ENCODE measurements around the gene HOXC9. TPM values are rescaled to one million over a fixed set of nuclear protein-coding genes. Genes with fewer than 3 reads are reported as not detected.

HOXC9 gene
- polyA plus RNA-seq, 1 of the 3 experiments (the other 2 are of a cell fraction): 1.9 TPM

GRCh38 chr12:53969588-53970259, 30.2 kb upstream of the HOXC9 start:
- CTCF ChIA-PET: interaction anchor here (0.6 to 12.7 kb wide), 5 partner anchors 18 to 247 kb away, joined by 3 to 134 read pairs (median 4); partner anchors contain the start of gene HOXC10

GRCh38 chr12:53970451-53970850, 29.5 kb upstream of the HOXC9 start:
- peaks cover 0 to 2% of the 10 kb centered on the region in 2 experiments; a peak in 1 of 4 replicates for H3K4me1 ChIP-seq (ENCODE audit: control insufficient read depth in 1 of 2, insufficient read depth in 2 of 2, low read depth in 1 of 2, low read length in 1 of 2)
- no peak for DNase-seq
- no peak for TF ChIP-seq EZH2phosphoT487 (IDR thresholded peaks at IDR 0.05; ENCODE audit: borderline replicate concordance, low read depth)
- TF ChIP-seq ELF1 (IDR thresholded peaks at IDR 0.05): no peak
- TF ChIP-seq USF2 (IDR thresholded peaks at IDR 0.05; ENCODE audit: borderline replicate concordance, low read depth, low read length): no peak
- TF ChIP-seq SIN3A (IDR thresholded peaks at IDR 0.05; ENCODE audit: borderline replicate concordance, low read depth, low read length): no peak
- TF ChIP-seq TCF12 (IDR thresholded peaks at IDR 0.05): no peak
- TF ChIP-seq FOXJ3 (CRISPR knock-in tag; IDR thresholded peaks at IDR 0.05): no peak
- no peak for TF ChIP-seq RCOR1 (IDR thresholded peaks at IDR 0.05; ENCODE audit: low read length)
- TF ChIP-seq RFX5 (IDR thresholded peaks at IDR 0.05; ENCODE audit: low read length): no peak
- POLR2A ChIA-PET: no interaction called here
- no peak overlapping the region for H3K27ac ChIP-seq (ENCODE audit: low read depth in 2 of 2, low read length in 1 of 2)
- no peaks in the 10 kb centered on the region for H3K36me3 ChIP-seq (replicated peaks in 1 of 2; ENCODE audit: control insufficient read depth in 1 of 2, insufficient read depth in 2 of 2, low read length in 1 of 2)
- H3K27me3 ChIP-seq (ENCODE audit: insufficient read depth): peaks cover 100% of the 10 kb centered on the region
- peaks cover 3% of the 10 kb centered on the region for H3F3A ChIP-seq (replicated peaks; ENCODE audit: insufficient read depth)
- WGBS (ENCODE audit: low lambda C conversion rate): 17% methylated on average over 4 of the region's 4 CpGs
- CTCF ChIA-PET: interaction anchor here (0.6 to 12.7 kb wide), 4 partner anchors 18 to 246 kb away, joined by 3 to 134 read pairs (median 4); partner anchors contain the start of gene HOXC10
- H3K4me3 ChIP-seq (ENCODE audit: low read depth in 2 of 2, low read length in 1 of 2): no peak overlapping the region
- no peak overlapping the region for H2AFZ ChIP-seq (ENCODE audit: low read depth)
- 0 out of 2 replicates have a peak, but pooled peaks cover 6% of the 10 kb centered on the region for H4K20me1 ChIP-seq (ENCODE audit: insufficient read depth)
- H3K9me2 ChIP-seq: no peaks in the 10 kb centered on the region
- H3K79me2 ChIP-seq (ENCODE audit: insufficient read depth): no peaks in the 10 kb centered on the region
- H3K9me3 ChIP-seq: no peaks in the 10 kb centered on the region
- no peak overlapping the region for H3K4me2 ChIP-seq
- H3K9ac ChIP-seq: no peak overlapping the region

More at GRCh38 chr12:53969588-53970259, 30.2 kb upstream of the HOXC9 start:
- POLR2A ChIA-PET: no interaction called here
- H3K4me2 ChIP-seq: no peak overlapping the region
- WGBS (ENCODE audit: low lambda C conversion rate): 23% methylated on average over 10 of the region's 12 CpGs
- TF ChIP-seq POLR2AphosphoS5 (IDR thresholded peaks at IDR 0.05; ENCODE audit: low read depth, low read length) (no peak), TEAD4 (IDR thresholded peaks at IDR 0.05; ENCODE audit: borderline replicate concordance, insufficient read depth) (no peak), GATA2 (CRISPR knock-in tag; IDR thresholded peaks at IDR 0.05) (no peak), ELF1 (IDR thresholded peaks at IDR 0.05) (no peak), GABPA (IDR thresholded peaks at IDR 0.05; ENCODE audit: low read depth) (no peak), RFX5 (IDR thresholded peaks at IDR 0.05; ENCODE audit: low read length) (no peak), USF2 (IDR thresholded peaks at IDR 0.05; ENCODE audit: borderline replicate concordance, low read depth, low read length) (no peak)
- TF ChIP-seq, protein P1, sequence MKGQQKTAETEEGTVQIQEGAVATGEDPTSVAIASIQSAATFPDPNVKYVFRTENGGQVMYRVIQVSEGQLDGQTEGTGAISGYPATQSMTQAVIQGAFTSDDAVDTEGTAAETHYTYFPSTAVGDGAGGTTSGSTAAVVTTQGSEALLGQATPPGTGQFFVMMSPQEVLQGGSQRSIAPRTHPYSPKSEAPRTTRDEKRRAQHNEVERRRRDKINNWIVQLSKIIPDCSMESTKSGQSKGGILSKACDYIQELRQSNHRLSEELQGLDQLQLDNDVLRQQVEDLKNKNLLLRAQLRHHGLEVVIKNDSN (IDR thresholded peaks at IDR 0.05; ENCODE audit: borderline replicate concordance, low read depth): no peak
- TF ChIP-seq, protein P2, sequence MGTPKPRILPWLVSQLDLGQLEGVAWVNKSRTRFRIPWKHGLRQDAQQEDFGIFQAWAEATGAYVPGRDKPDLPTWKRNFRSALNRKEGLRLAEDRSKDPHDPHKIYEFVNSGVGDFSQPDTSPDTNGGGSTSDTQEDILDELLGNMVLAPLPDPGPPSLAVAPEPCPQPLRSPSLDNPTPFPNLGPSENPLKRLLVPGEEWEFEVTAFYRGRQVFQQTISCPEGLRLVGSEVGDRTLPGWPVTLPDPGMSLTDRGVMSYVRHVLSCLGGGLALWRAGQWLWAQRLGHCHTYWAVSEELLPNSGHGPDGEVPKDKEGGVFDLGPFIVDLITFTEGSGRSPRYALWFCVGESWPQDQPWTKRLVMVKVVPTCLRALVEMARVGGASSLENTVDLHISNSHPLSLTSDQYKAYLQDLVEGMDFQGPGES (IDR thresholded peaks at IDR 0.05; ENCODE audit: low read depth, low read length): no peak
- TF ChIP-seq, protein P3, sequence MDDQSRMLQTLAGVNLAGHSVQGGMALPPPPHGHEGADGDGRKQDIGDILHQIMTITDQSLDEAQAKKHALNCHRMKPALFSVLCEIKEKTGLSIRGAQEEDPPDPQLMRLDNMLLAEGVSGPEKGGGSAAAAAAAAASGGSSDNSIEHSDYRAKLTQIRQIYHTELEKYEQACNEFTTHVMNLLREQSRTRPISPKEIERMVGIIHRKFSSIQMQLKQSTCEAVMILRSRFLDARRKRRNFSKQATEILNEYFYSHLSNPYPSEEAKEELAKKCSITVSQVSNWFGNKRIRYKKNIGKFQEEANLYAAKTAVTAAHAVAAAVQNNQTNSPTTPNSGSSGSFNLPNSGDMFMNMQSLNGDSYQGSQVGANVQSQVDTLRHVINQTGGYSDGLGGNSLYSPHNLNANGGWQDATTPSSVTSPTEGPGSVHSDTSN (IDR thresholded peaks at IDR 0.05): no peak
- H4K20me1 ChIP-seq (ENCODE audit: insufficient read depth): peaks cover 13% of the 10 kb centered on the region; the same call in 1 of the 2 replicates
- no peak overlapping the region for H2AFZ ChIP-seq (ENCODE audit: low read depth)
- DNase-seq: no peak
- peaks cover 3% of the 10 kb centered on the region for H3F3A ChIP-seq (replicated peaks; ENCODE audit: insufficient read depth)
- H3K27me3 ChIP-seq (ENCODE audit: insufficient read depth): peaks cover 100% of the 10 kb centered on the region
- H3K4me3 ChIP-seq (ENCODE audit: low read depth in 2 of 2, low read length in 1 of 2): no peak overlapping the region
- no peaks in the 10 kb centered on the region for H3K9me2 ChIP-seq
- H3K4me1 ChIP-seq (ENCODE audit: control insufficient read depth in 1 of 2, insufficient read depth in 2 of 2, low read depth in 1 of 2, low read length in 1 of 2): peaks cover 0 to 2% of the 10 kb centered on the region in 2 experiments; a peak in 1 of 4 replicates
- no peaks in the 10 kb centered on the region for H3K79me2 ChIP-seq (ENCODE audit: insufficient read depth)
- H3K36me3 ChIP-seq (replicated peaks in 1 of 2; ENCODE audit: control insufficient read depth in 1 of 2, insufficient read depth in 2 of 2, low read length in 1 of 2): no peaks in the 10 kb centered on the region
- no peak overlapping the region for H3K27ac ChIP-seq (ENCODE audit: low read depth in 2 of 2, low read length in 1 of 2)
- no peak overlapping the region for H3K9ac ChIP-seq
- no peaks in the 10 kb centered on the region for H3K9me3 ChIP-seq

Measured in SK-N-SH (cell line).